ENCODE measurements around the gene ORM2.

- no peak for TF ChIP-seq POLR2A (IDR thresholded peaks at IDR 0.05)
- no peak for TF ChIP-seq CTCF (IDR thresholded peaks at IDR 0.05)
Observed at GRCh38 chr9:114367772-114368569, 38.3 kb downstream of the ORM2 start.
